H9 (cell line): Measurements from ENCODE around the gene GBE1. TPM values are rescaled to one million over a fixed set of nuclear protein-coding genes. Genes with fewer than 3 reads are reported as not detected.

Source experiments
- DNase-seq: peaks from one replicate; pipeline ENCODE4 v3.0.0-alpha.2; 2017
- H2AFZ ChIP-seq: one replicate; pipeline ENCODE4 v1.6.1; 2013; ENCODE audit warnings: mild to moderate bottlenecking, low read length, control low read depth, moderate library complexity
- H2AK5ac ChIP-seq: 2 replicates; pipeline ENCODE4 v1.6.1; 2013; ENCODE audit warnings: low read length, control low read depth, mixed read lengths; ENCODE audit not compliant: insufficient read length
- H2BK120ac ChIP-seq: one replicate; pipeline ENCODE4 v1.6.1; 2013; ENCODE audit warnings: low read depth, mild to moderate bottlenecking, low read length, control low read depth, inconsistent platforms; ENCODE audit not compliant: poor library complexity, severe bottlenecking
- H2BK12ac ChIP-seq: 2 replicates; pipeline ENCODE4 v1.6.1; 2013; ENCODE audit warnings: low read length, control low read depth, mixed read lengths, low read depth; ENCODE audit not compliant: insufficient read length
- H2BK15ac ChIP-seq: 2 replicates; pipeline ENCODE4 v1.6.1; 2013; ENCODE audit warnings: low read depth, low read length, control low read depth
- H2BK20ac ChIP-seq: one replicate; pipeline ENCODE4 v1.6.1; 2013; ENCODE audit warnings: low read depth, mild to moderate bottlenecking, low read length, control low read depth, inconsistent platforms; ENCODE audit not compliant: poor library complexity, severe bottlenecking
- H2BK5ac ChIP-seq: 2 replicates; pipeline ENCODE4 v1.6.1; 2013; ENCODE audit warnings: low read length, control low read depth, mixed read lengths; ENCODE audit not compliant: insufficient read length
- H3K14ac ChIP-seq: 2 replicates; pipeline ENCODE4 v1.6.1; 2013; ENCODE audit warnings: low read length, control low read depth; ENCODE audit not compliant: insufficient read depth
- H3K18ac ChIP-seq: 2 replicates; pipeline ENCODE4 v1.6.1; 2013; ENCODE audit warnings: low read depth, mild to moderate bottlenecking, mixed read lengths, low read length, control low read depth; ENCODE audit not compliant: insufficient read length
- H3K23ac ChIP-seq: 2 replicates; pipeline ENCODE4 v1.6.1; 2013; ENCODE audit warnings: low read length, control low read depth, mixed read lengths, low read depth; ENCODE audit not compliant: insufficient read length
- H3K23me2 ChIP-seq: 2 replicates; pipeline ENCODE4 v1.6.1; 2013; ENCODE audit warnings: low read depth, mild to moderate bottlenecking, mixed read lengths, low read length, control low read depth; ENCODE audit not compliant: insufficient read length, poor library complexity, severe bottlenecking
- H3K27ac ChIP-seq: 2 replicates; pipeline ENCODE4 v1.5.1; 2013; ENCODE audit warnings: low read length, control low read depth, mixed read lengths, low read depth; ENCODE audit not compliant: insufficient read length
- H3K27me3 ChIP-seq: 2 replicates; pipeline ENCODE4 v1.6.1; 2013; ENCODE audit warnings: low read length, control low read depth, inconsistent platforms; ENCODE audit not compliant: insufficient read depth
- H3K4ac ChIP-seq: 2 replicates; pipeline ENCODE4 v1.6.1; 2013; ENCODE audit warnings: low read depth, mild to moderate bottlenecking, control low read depth, inconsistent platforms, low read length, moderate library complexity
- H3K4me1 ChIP-seq: 2 replicates; pipeline ENCODE4 v1.6.1; 2013; ENCODE audit warnings: low read length, control low read depth, inconsistent platforms; ENCODE audit not compliant: insufficient read depth
- H3K4me2 ChIP-seq: 2 replicates; pipeline ENCODE4 v1.6.1; 2013; ENCODE audit warnings: low read length, control low read depth, mixed read lengths; ENCODE audit not compliant: insufficient read length, insufficient read depth
- H3K56ac ChIP-seq: 2 replicates; pipeline ENCODE4 v1.6.1; 2013; ENCODE audit warnings: low read depth, mild to moderate bottlenecking, mixed read lengths, low read length, control low read depth; ENCODE audit not compliant: insufficient read length
- H3K79me1 ChIP-seq: 2 replicates; pipeline ENCODE4 v1.6.1; 2013; ENCODE audit warnings: low read depth, mild to moderate bottlenecking, moderate library complexity, low read length, control low read depth, inconsistent platforms; ENCODE audit not compliant: insufficient read depth, poor library complexity, severe bottlenecking
- H3K79me2 ChIP-seq: 2 replicates; pipeline ENCODE4 v1.6.1; 2013; ENCODE audit warnings: low read length, control low read depth, inconsistent platforms; ENCODE audit not compliant: insufficient read depth
- H3K9ac ChIP-seq: 2 replicates; pipeline ENCODE4 v1.6.1; 2013; ENCODE audit warnings: low read length, control low read depth, mixed read lengths; ENCODE audit not compliant: insufficient read length; ENCODE audit errors: extremely low read depth
- H3K9me3 ChIP-seq: one replicate; pipeline ENCODE4 v1.6.1; 2013; ENCODE audit warnings: low read depth, low read length, inconsistent platforms; ENCODE audit not compliant: control insufficient read depth
- H3T11ph ChIP-seq: one replicate; pipeline ENCODE4 v1.6.1; 2013; ENCODE audit warnings: mild to moderate bottlenecking, low read length, control low read depth, inconsistent platforms
- H4K20me1 ChIP-seq: one replicate; pipeline ENCODE4 v1.6.1; 2013; ENCODE audit not compliant: control insufficient read depth, insufficient read length, insufficient read depth
- H4K5ac ChIP-seq: 2 replicates; pipeline ENCODE4 v1.6.1; 2013; ENCODE audit warnings: low read depth, mild to moderate bottlenecking, mixed read lengths, low read length, control low read depth; ENCODE audit not compliant: insufficient read length
- H4K8ac ChIP-seq: replicated peaks from 2 replicates; pipeline ENCODE4 v1.6.1; 2013; ENCODE audit warnings: low read length, control low read depth, mixed read lengths, low read depth; ENCODE audit not compliant: insufficient read length
- H4K91ac ChIP-seq: 2 replicates; pipeline ENCODE4 v1.6.1; 2013; ENCODE audit warnings: low read depth, mild to moderate bottlenecking, moderate library complexity, mixed read lengths, low read length, control low read depth; ENCODE audit not compliant: insufficient read length
- H3K27ac Mint-ChIP-seq, 3 experiments: 2 replicates in 2 of 3; 3 replicates in 1 of 3; pipeline ENCODE4 v1.8.0; 2020 to 2021; ENCODE audit warnings: mixed read lengths in 3 of 3, mild to moderate bottlenecking in 1 of 3, moderate library complexity in 1 of 3
- H3K27me3 Mint-ChIP-seq: 2 replicates; pipeline ENCODE4 v1.8.0; 2021; ENCODE audit warnings: low read depth, mild to moderate bottlenecking, moderate library complexity, mixed read lengths
- H3K36me3 Mint-ChIP-seq, 3 experiments: 2 replicates in 2 of 3; 3 replicates in 1 of 3; pipeline ENCODE4 v1.8.0; 2020 to 2021; ENCODE audit warnings: low read depth in 3 of 3, mixed read lengths in 3 of 3; ENCODE audit not compliant: insufficient read depth in 1 of 3
- H3K4me1 Mint-ChIP-seq, 2 experiments: 2 replicates each; pipeline ENCODE4 v1.8.0; 2020; ENCODE audit warnings: mixed read lengths in 2 of 2
- H3K4me3 Mint-ChIP-seq, 2 experiments: 2 replicates in 1 of 2; 3 replicates in 1 of 2; pipeline ENCODE4 v1.8.0; 2020 to 2021; ENCODE audit warnings: mild to moderate bottlenecking in 2 of 2, mixed read lengths in 2 of 2, moderate library complexity in 1 of 2
- H3K9me3 Mint-ChIP-seq, 2 experiments: 2 replicates in 1 of 2; 3 replicates in 1 of 2; pipeline ENCODE4 v1.8.0; 2020; ENCODE audit warnings: mild to moderate bottlenecking in 2 of 2, mixed read lengths in 2 of 2, moderate library complexity in 1 of 2
- CTCF ChIP-seq: fragments of 200-600 bp; sonication (generic); conservative IDR thresholded peaks from 3 replicates; pipeline ENCODE4 v1.8.0; 2021; ENCODE audit warnings: antibody characterized with exemption, mild to moderate bottlenecking
- total RNA-seq: library from RNA; stranded (reverse); gene quantifications from 2 replicates; pipeline ENCODE4 v1.2.1, GENCODE V29; 2021

The GBE1 gene
- total RNA-seq, 1 experiment from 2014 or later: 13.8 TPM

GRCh38 chr3:81674690-81675089 is 86.8 kb downstream of the GBE1 start:
- Histone ChIP-seq H3K14ac (no peak overlapping the region), H3K56ac (no peak overlapping the region), H4K20me1 (no peaks in the 10 kb centered on the region), H3K27ac (no peak overlapping the region), H2AK5ac (no peak overlapping the region), H3K4ac (no peak overlapping the region), H4K8ac (no peak overlapping the region), H2BK20ac (no peak overlapping the region), H2BK120ac (no peak overlapping the region), H3K27me3 (no peaks in the 10 kb centered on the region), H3K23me2 (no peaks in the 10 kb centered on the region), H3K9me3 (no peaks in the 10 kb centered on the region), H3K9ac (no peak overlapping the region), H3K4me2 (no peak overlapping the region), H3K18ac (no peak overlapping the region), H3K23ac (no peak overlapping the region), H4K5ac (no peak overlapping the region), H3T11ph (no peak overlapping the region), H3K4me1 (no peaks in the 10 kb centered on the region), H3K79me2 (no peaks in the 10 kb centered on the region), H2BK15ac (no peak overlapping the region), H2AFZ (no peak overlapping the region), H2BK12ac (no peak overlapping the region), H4K91ac (no peak overlapping the region), H2BK5ac (no peak overlapping the region), H3K79me1 (no peaks in the 10 kb centered on the region)
- H3K36me3 Mint-ChIP-seq: no peaks in the 10 kb centered on the region
- no peak overlapping the region for H3K4me3 Mint-ChIP-seq
- no peak for TF ChIP-seq CTCF
- no peaks in the 10 kb centered on the region for H3K27me3 Mint-ChIP-seq
- no peaks in the 10 kb centered on the region for H3K9me3 Mint-ChIP-seq
- DNase-seq: no peak
- no peak overlapping the region for H3K27ac Mint-ChIP-seq
- H3K4me1 Mint-ChIP-seq: peaks cover 0 to 4% of the 10 kb centered on the region in 2 experiments; a peak in 1 of 4 replicates
